A673 (cell line): ENCODE measurements around the gene HOXD1. TPM values are rescaled to one million over a fixed set of nuclear protein-coding genes. Genes with fewer than 3 reads are reported as not detected.

Experiments
- BruUV-seq: library from RNA; stranded (reverse); fragments of 400-500 nt; replicated peaks from 2 replicates; lab custom pipeline; 2021; lab: Mats Ljungman, UMichigan
- CTCF ChIA-PET: fragments of 300-600 bp; sonication (Branson Sonifier 250); formaldehyde crosslinking; loops from one replicate; lab custom pipeline; 2022; ENCODE audit warnings: antibody characterized with exemption; lab: Charles Lee
- POLR2A ChIA-PET: fragments of 300-600 bp; sonication (Branson Sonifier 250); formaldehyde crosslinking; loops from one replicate; lab custom pipeline; 2022; ENCODE audit warnings: antibody characterized with exemption; ENCODE audit not compliant: low non-redundant PET; lab: Charles Lee
- DNase-seq: peaks from one replicate; pipeline ENCODE4 v3.0.0-alpha.2; 2015; ENCODE audit warnings: low spot score
- H3K27ac ChIP-seq: fragments of 200-600 bp; sonication (generic); 2 replicates; pipeline ENCODE4 v1.5.1; 2016; ENCODE audit warnings: mixed run types, low read depth, mild to moderate bottlenecking, mixed read lengths, antibody characterized with exemption, low read length; ENCODE audit not compliant: poor library complexity, severe bottlenecking
- H3K27me3 ChIP-seq: fragments of 200-600 bp; sonication (generic); replicated peaks from 2 replicates; pipeline ENCODE4 v1.6.1; 2017; ENCODE audit warnings: mixed run types, low read depth, mild to moderate bottlenecking, mixed read lengths, antibody characterized with exemption, low read length; ENCODE audit not compliant: insufficient read depth, poor library complexity
- H3K36me3 ChIP-seq: fragments of 200-600 bp; sonication (generic); 2 replicates; pipeline ENCODE4 v1.6.1; 2016; ENCODE audit warnings: mixed run types, mild to moderate bottlenecking, mixed read lengths, antibody characterized with exemption, low read length; ENCODE audit not compliant: insufficient read depth, poor library complexity, severe bottlenecking
- H3K4me1 ChIP-seq: fragments of 200-600 bp; sonication (generic); 2 replicates; pipeline ENCODE4 v1.6.1; 2017; ENCODE audit warnings: mixed run types, mild to moderate bottlenecking, mixed read lengths, antibody characterized with exemption, low read length; ENCODE audit not compliant: insufficient read depth, poor library complexity, severe bottlenecking
- H3K4me3 ChIP-seq: fragments of 200-600 bp; sonication (generic); 2 replicates; pipeline ENCODE4 v1.5.1; 2016; ENCODE audit warnings: low read depth, mixed run types, mild to moderate bottlenecking, mixed read lengths, low read length; ENCODE audit not compliant: poor library complexity, severe bottlenecking
- H3K9me3 ChIP-seq: fragments of 200-600 bp; sonication (generic); 2 replicates; pipeline ENCODE4 v1.6.1; 2016; ENCODE audit warnings: mixed run types, low read depth, mild to moderate bottlenecking, mixed read lengths, antibody characterized with exemption, low read length; ENCODE audit not compliant: poor library complexity, severe bottlenecking
- EZH2 ChIP-seq: fragments of 200-600 bp; sonication (generic); IDR thresholded peaks from 2 replicates; pipeline ENCODE4 v1.6.1; 2017; ENCODE audit warnings: borderline replicate concordance, low read depth, mild to moderate bottlenecking, mixed read lengths, antibody characterized with exemption, low read length; ENCODE audit not compliant: poor library complexity, severe bottlenecking
- intact Hi-C: fragments of 100-400 bp; cut with micrococcal nuclease; formaldehyde crosslinking; loops from one replicate; pipeline ENCODE4 v1.10.0; 2022; ENCODE audit not compliant: unreplicated experiment
- total RNA-seq: library from RNA; stranded (reverse); gene quantifications from 2 replicates; pipeline ENCODE4 v1.2.3, GENCODE V29; 2021
- TF ChIP-seq, protein P1 (sequence below): fragments of 300-800, 200-600 bp; sonication (generic); conservative IDR thresholded peaks from 2 replicates; pipeline ENCODE4 v1.5.1; 2017; ENCODE audit warnings: low read depth, mild to moderate bottlenecking, antibody characterized with exemption, low read length, moderate library complexity, mixed read lengths

Gene HOXD1
- total RNA-seq, 1 experiment from 2014 or later, result not detected

DNA sequence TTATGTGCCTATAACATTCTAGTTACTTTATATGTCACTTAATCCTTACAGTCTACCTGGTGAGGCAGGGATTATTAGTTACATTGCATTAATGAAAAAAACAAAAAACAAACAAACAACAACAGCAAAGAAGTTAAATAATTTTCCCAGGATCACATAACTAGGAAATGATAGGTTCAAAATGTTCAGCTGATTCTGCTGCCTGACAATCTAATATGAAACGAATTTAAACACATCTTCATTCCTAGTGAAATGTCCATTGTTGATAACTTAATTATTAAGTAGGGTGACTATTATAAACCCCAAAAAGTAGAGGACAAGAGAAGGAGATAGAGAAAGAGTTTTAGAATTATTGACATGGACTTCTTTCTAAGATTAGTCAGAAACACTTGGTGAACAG is 22.6 kb downstream of the HOXD1 start:
- H3K9me3 ChIP-seq, result no peaks in the 10 kb centered on the region
- intact Hi-C loops, result no loop called here
- no peak overlapping the region for H3K27ac ChIP-seq
- no peak overlapping the region for H3K4me3 ChIP-seq
- POLR2A ChIA-PET, result no interaction called here
- TF ChIP-seq, protein P1, sequence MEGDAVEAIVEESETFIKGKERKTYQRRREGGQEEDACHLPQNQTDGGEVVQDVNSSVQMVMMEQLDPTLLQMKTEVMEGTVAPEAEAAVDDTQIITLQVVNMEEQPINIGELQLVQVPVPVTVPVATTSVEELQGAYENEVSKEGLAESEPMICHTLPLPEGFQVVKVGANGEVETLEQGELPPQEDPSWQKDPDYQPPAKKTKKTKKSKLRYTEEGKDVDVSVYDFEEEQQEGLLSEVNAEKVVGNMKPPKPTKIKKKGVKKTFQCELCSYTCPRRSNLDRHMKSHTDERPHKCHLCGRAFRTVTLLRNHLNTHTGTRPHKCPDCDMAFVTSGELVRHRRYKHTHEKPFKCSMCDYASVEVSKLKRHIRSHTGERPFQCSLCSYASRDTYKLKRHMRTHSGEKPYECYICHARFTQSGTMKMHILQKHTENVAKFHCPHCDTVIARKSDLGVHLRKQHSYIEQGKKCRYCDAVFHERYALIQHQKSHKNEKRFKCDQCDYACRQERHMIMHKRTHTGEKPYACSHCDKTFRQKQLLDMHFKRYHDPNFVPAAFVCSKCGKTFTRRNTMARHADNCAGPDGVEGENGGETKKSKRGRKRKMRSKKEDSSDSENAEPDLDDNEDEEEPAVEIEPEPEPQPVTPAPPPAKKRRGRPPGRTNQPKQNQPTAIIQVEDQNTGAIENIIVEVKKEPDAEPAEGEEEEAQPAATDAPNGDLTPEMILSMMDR, result no peak
- no peaks in the 10 kb centered on the region for H3K4me1 ChIP-seq
- CTCF ChIA-PET, result no interaction called here
- DNase-seq, result no peak
- H3K36me3 ChIP-seq, result no peaks in the 10 kb centered on the region
- H3K27me3 ChIP-seq, result no peaks in the 10 kb centered on the region
- BruUV-seq, result no TSS peak

DNA sequence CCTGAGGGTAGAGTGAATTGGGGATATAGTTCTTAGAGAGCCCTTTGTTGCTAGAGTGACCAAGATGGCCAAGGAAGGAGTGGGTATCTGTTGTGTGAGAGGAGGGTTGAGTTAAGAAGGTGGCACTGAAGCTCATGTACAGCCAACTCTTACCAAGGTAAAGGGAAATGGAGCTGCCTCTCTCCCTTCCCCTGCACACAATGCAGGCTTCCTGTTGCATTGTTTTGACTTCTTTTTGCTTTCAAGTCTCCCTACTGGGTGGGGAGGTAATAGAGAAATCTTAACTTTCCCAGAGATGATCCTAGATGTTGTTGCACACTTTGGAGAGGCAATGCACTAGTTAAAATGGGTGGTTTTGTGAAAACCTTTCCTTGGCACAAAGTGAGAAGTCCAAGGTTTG is 23.8 kb downstream of the HOXD1 start:
- CTCF ChIA-PET, result no interaction called here
- Histone ChIP-seq H3K4me3 (no peak overlapping the region), H3K9me3 (no peaks in the 10 kb centered on the region), H3K4me1 (no peaks in the 10 kb centered on the region), H3K27ac (no peak overlapping the region), H3K36me3 (no peaks in the 10 kb centered on the region), H3K27me3 (no peaks in the 10 kb centered on the region)
- intact Hi-C loops, result no loop called here
- no TSS peak for BruUV-seq
- TF ChIP-seq EZH2, result no peak
- TF ChIP-seq, protein P1, result no peak
- POLR2A ChIA-PET, result no interaction called here
- no peak for DNase-seq

DNA sequence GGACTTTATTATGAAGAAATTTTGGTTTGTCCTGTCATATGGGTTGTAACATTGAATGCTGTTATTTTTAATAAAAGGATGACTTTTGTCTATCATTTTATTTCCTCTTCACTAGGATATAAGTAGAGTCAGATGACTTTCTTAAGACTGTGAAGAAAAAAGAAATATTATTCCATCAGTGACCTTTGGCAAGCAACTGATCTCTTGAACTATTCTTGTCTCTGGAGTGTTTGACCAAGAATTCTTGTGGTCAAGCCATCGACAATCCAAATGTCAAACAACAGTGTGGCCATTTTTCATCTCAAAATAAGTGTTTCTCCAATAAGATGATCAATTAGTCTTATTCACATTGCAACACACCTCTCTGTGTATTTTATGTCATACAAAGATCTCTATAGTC is 24.9 kb downstream of the HOXD1 start:
- Histone ChIP-seq H3K27ac (no peak overlapping the region), H3K4me1 (no peaks in the 10 kb centered on the region), H3K36me3 (no peaks in the 10 kb centered on the region), H3K4me3 (no peak overlapping the region), H3K9me3 (no peaks in the 10 kb centered on the region), H3K27me3 (no peaks in the 10 kb centered on the region)
- TF ChIP-seq EZH2, result no peak
- TF ChIP-seq, protein P1, result no peak
- POLR2A ChIA-PET, result no interaction called here
- intact Hi-C loops, result no loop called here
- no peak for DNase-seq
- BruUV-seq, result no TSS peak
- CTCF ChIA-PET, result no interaction called here
